WTC11 (cell line): Measurements from ENCODE around the gene EIF2B5. TPM values are rescaled to one million over a fixed set of nuclear protein-coding genes. Genes with fewer than 3 reads are reported as not detected.

Experiments
- ATAC-seq: fragments of 200-7000 bp; cut with Tn5 transposase; 2 replicates; pipeline ENCODE4 v1.10.0; 2021; ENCODE audit warnings: mild to moderate bottlenecking, moderate library complexity
- CTCF ChIA-PET: fragments of 300-600 bp; sonication (Branson Sonifier 250); formaldehyde crosslinking; loops from one replicate; lab custom pipeline; 2021; ENCODE audit warnings: antibody characterized with exemption; lab: Charles Lee
- POLR2A ChIA-PET: fragments of 350-600 bp; sonication (Branson Sonifier 250); formaldehyde crosslinking; loops from one replicate; lab custom pipeline; 2021; ENCODE audit warnings: antibody characterized with exemption; lab: Charles Lee
- DNase-seq: peaks from one replicate; pipeline ENCODE4 v3.0.0; 2021; ENCODE audit warnings: low spot score
- H3K27ac Mint-ChIP-seq: 2 replicates; pipeline ENCODE4 v1.8.0; 2021; ENCODE audit warnings: mixed read lengths
- H3K27me3 Mint-ChIP-seq: 2 replicates; pipeline ENCODE4 v1.8.0; 2021; ENCODE audit warnings: low read depth, mild to moderate bottlenecking, moderate library complexity, mixed read lengths
- H3K36me3 Mint-ChIP-seq: 2 replicates; pipeline ENCODE4 v1.8.0; 2021; ENCODE audit warnings: mixed read lengths
- H3K4me1 Mint-ChIP-seq: 2 replicates; pipeline ENCODE4 v1.8.0; 2022; ENCODE audit warnings: mixed read lengths
- H3K4me3 Mint-ChIP-seq: 2 replicates; pipeline ENCODE4 v1.8.0; 2021; ENCODE audit warnings: mild to moderate bottlenecking, moderate library complexity, mixed read lengths
- H3K9me3 Mint-ChIP-seq: 2 replicates; pipeline ENCODE4 v1.8.0; 2021; ENCODE audit warnings: mixed read lengths
- CBFB ChIP-seq: sonication (generic); formaldehyde crosslinking; IDR thresholded peaks from 2 replicates; pipeline ENCODE4 v1.8.1; 2022; ENCODE audit warnings: mild to moderate bottlenecking, low read depth, missing genetic modification reagents
- ESRRA ChIP-seq: sonication (generic); formaldehyde crosslinking; IDR thresholded peaks from 2 replicates; pipeline ENCODE4 v1.8.1; 2022; ENCODE audit warnings: mild to moderate bottlenecking, missing genetic modification reagents, borderline replicate concordance
- FOXK1 ChIP-seq: sonication (generic); formaldehyde crosslinking; IDR thresholded peaks from 2 replicates; pipeline ENCODE4 v1.8.0; 2022; ENCODE audit warnings: mild to moderate bottlenecking, moderate library complexity, missing genetic modification reagents
- IRF2 ChIP-seq: sonication (generic); formaldehyde crosslinking; IDR thresholded peaks from 2 replicates; pipeline ENCODE4 v1.8.0; 2022; ENCODE audit warnings: low read depth, missing genetic modification reagents, borderline replicate concordance
- NFATC4 ChIP-seq: fragments of 250-450 bp; sonication (Bioruptor Pico); IDR thresholded peaks from 2 replicates; pipeline ENCODE4 v1.9.0; 2021; ENCODE audit warnings: mild to moderate bottlenecking
- NR2C2 ChIP-seq: sonication (generic); formaldehyde crosslinking; IDR thresholded peaks from 2 replicates; pipeline ENCODE4 v1.8.0; 2022; ENCODE audit warnings: mild to moderate bottlenecking, missing genetic modification reagents
- RELA ChIP-seq: sonication (generic); formaldehyde crosslinking; IDR thresholded peaks from 2 replicates; pipeline ENCODE4 v1.8.1; 2022; ENCODE audit warnings: missing genetic modification reagents, mild to moderate bottlenecking, borderline replicate concordance
- RORB ChIP-seq: fragments of 250-450 bp; sonication (Bioruptor Pico); IDR thresholded peaks from 2 replicates; pipeline ENCODE4 v1.9.0; 2021; ENCODE audit warnings: mild to moderate bottlenecking
- SP1 ChIP-seq: sonication (generic); formaldehyde crosslinking; conservative IDR thresholded peaks from 2 replicates; pipeline ENCODE4 v1.8.1; 2022; ENCODE audit warnings: missing genetic modification reagents
- TEAD1 ChIP-seq: sonication (generic); formaldehyde crosslinking; IDR thresholded peaks from 2 replicates; pipeline ENCODE4 v1.8.0; 2022; ENCODE audit warnings: mild to moderate bottlenecking, missing genetic modification reagents
- TP53 ChIP-seq: sonication (generic); formaldehyde crosslinking; IDR thresholded peaks from 2 replicates; pipeline ENCODE4 v1.8.1; 2023; ENCODE audit warnings: mild to moderate bottlenecking, missing genetic modification reagents
- ZNF232 ChIP-seq: sonication (generic); formaldehyde crosslinking; IDR thresholded peaks from 2 replicates; pipeline ENCODE4 v1.8.0; 2022; ENCODE audit warnings: mild to moderate bottlenecking, missing genetic modification reagents
- total RNA-seq: library from RNA; stranded (reverse); gene quantifications from 3 replicates; pipeline ENCODE4 v1.2.3, GENCODE V29; 2021
- TF ChIP-seq, protein P1 (sequence below): sonication (generic); formaldehyde crosslinking; IDR thresholded peaks from 2 replicates; pipeline ENCODE4 v1.8.1; 2023; ENCODE audit warnings: mild to moderate bottlenecking, missing genetic modification reagents, borderline replicate concordance
- TF ChIP-seq, protein P2 (sequence below): fragments of 250-450 bp; sonication (Bioruptor Pico); IDR thresholded peaks from 2 replicates; pipeline ENCODE4 v2.1.2; 2022; ENCODE audit warnings: mild to moderate bottlenecking, moderate library complexity
- TF ChIP-seq, protein P3 (sequence below): sonication (generic); formaldehyde crosslinking; IDR thresholded peaks from 2 replicates; pipeline ENCODE4 v1.8.0; 2022; ENCODE audit warnings: mild to moderate bottlenecking, missing genetic modification reagents
- TF ChIP-seq, protein P4 (sequence below): sonication (generic); formaldehyde crosslinking; IDR thresholded peaks from 2 replicates; pipeline ENCODE4 v1.8.1; 2023; ENCODE audit warnings: mild to moderate bottlenecking, missing genetic modification reagents
- TF ChIP-seq, protein P5 (sequence below): fragments of 250-450 bp; sonication (Bioruptor Pico); IDR thresholded peaks from 2 replicates; pipeline ENCODE4 v1.9.0; 2021; ENCODE audit warnings: moderate library complexity, mild to moderate bottlenecking, inconsistent platforms, borderline replicate concordance

EIF2B5 gene
- total RNA-seq, 1 experiment from 2014 or later, result 42.3 TPM

DNA sequence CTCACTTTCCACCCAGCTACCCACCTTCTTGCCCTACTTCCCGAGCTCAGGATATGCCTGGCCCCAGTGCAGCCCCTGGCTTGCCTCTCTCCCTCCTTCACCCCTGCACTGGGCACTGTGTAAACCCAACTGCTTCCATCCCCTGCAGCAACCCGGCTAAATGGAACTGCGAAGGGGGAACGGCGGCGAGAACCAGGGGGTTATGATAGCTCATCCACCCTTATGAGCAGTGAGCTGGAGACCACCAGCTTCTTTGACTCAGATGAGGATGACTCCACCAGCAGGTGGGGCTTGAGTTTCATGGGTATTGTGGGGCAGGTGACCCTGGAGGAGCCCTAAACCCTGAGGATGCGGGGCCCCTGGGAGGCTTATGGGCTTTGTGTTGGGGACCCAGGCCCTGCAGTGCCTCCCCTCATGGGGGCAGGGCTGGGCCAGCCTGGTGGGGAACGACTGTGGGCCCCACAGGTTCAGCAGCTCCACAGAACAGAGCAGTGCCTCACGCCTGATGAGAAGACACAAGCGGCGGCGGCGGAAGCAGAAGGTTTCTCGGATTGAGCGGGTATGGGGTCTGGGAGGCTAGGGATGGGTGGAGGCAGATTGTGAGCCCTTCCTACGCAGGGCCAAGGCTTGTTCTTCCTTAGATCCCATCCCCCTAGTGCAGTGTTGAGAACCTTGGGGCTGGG is 29.6 kb downstream of the EIF2B5 start (continued):
- TF ChIP-seq, protein P1, sequence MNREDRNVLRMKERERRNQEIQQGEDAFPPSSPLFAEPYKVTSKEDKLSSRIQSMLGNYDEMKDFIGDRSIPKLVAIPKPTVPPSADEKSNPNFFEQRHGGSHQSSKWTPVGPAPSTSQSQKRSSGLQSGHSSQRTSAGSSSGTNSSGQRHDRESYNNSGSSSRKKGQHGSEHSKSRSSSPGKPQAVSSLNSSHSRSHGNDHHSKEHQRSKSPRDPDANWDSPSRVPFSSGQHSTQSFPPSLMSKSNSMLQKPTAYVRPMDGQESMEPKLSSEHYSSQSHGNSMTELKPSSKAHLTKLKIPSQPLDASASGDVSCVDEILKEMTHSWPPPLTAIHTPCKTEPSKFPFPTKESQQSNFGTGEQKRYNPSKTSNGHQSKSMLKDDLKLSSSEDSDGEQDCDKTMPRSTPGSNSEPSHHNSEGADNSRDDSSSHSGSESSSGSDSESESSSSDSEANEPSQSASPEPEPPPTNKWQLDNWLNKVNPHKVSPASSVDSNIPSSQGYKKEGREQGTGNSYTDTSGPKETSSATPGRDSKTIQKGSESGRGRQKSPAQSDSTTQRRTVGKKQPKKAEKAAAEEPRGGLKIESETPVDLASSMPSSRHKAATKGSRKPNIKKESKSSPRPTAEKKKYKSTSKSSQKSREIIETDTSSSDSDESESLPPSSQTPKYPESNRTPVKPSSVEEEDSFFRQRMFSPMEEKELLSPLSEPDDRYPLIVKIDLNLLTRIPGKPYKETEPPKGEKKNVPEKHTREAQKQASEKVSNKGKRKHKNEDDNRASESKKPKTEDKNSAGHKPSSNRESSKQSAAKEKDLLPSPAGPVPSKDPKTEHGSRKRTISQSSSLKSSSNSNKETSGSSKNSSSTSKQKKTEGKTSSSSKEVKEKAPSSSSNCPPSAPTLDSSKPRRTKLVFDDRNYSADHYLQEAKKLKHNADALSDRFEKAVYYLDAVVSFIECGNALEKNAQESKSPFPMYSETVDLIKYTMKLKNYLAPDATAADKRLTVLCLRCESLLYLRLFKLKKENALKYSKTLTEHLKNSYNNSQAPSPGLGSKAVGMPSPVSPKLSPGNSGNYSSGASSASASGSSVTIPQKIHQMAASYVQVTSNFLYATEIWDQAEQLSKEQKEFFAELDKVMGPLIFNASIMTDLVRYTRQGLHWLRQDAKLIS (CRISPR knock-in tag), result no peak
- TF ChIP-seq ESRRA (CRISPR knock-in tag), result no peak

DNA sequence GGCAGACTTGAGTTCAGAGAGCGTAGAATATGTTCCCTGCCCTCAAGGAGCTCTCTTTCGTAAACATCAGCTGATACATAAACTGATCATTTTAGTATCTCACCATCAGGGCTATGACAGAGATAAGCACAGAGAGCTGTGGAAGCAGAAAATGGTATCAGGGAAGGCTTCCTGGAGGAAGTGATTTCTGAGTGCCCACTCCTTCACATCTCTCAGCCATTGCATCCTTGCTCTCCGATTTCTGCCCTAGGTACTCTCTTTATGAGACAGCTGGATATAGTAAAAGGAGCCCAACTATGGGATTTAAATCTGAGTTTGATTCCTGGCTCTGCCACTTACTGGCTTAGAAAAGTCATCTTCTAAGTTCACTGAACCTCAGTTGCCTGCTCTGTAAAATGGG is 30.4 kb downstream of the EIF2B5 start:
- TF ChIP-seq RORB (no peak), NR2C2 (no peak), RELA (no peak), TEAD1 (CRISPR knock-in tag) (no peak), TP53 (CRISPR knock-in tag) (no peak), CBFB (CRISPR knock-in tag) (no peak), NFATC4 (CRISPR knock-in tag) (no peak), ZNF232 (CRISPR knock-in tag) (no peak), SP1 (CRISPR knock-in tag) (no peak), FOXK1 (CRISPR knock-in tag) (no peak), IRF2 (CRISPR knock-in tag) (no peak)
- TF ChIP-seq, protein P2, sequence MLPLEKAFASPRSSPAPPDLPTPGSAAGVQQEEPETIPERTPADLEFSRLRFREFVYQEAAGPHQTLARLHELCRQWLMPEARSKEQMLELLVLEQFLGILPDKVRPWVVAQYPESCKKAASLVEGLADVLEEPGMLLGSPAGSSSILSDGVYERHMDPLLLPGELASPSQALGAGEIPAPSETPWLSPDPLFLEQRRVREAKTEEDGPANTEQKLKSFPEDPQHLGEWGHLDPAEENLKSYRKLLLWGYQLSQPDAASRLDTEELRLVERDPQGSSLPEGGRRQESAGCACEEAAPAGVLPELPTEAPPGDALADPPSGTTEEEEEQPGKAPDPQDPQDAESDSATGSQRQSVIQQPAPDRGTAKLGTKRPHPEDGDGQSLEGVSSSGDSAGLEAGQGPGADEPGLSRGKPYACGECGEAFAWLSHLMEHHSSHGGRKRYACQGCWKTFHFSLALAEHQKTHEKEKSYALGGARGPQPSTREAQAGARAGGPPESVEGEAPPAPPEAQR (CRISPR knock-in tag), result no peak
- TF ChIP-seq, protein P3, sequence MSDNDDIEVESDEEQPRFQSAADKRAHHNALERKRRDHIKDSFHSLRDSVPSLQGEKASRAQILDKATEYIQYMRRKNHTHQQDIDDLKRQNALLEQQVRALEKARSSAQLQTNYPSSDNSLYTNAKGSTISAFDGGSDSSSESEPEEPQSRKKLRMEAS (CRISPR knock-in tag), result no peak
- TF ChIP-seq, protein P4, sequence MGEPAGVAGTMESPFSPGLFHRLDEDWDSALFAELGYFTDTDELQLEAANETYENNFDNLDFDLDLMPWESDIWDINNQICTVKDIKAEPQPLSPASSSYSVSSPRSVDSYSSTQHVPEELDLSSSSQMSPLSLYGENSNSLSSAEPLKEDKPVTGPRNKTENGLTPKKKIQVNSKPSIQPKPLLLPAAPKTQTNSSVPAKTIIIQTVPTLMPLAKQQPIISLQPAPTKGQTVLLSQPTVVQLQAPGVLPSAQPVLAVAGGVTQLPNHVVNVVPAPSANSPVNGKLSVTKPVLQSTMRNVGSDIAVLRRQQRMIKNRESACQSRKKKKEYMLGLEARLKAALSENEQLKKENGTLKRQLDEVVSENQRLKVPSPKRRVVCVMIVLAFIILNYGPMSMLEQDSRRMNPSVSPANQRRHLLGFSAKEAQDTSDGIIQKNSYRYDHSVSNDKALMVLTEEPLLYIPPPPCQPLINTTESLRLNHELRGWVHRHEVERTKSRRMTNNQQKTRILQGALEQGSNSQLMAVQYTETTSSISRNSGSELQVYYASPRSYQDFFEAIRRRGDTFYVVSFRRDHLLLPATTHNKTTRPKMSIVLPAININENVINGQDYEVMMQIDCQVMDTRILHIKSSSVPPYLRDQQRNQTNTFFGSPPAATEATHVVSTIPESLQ, result no peak
- TF ChIP-seq, protein P5, sequence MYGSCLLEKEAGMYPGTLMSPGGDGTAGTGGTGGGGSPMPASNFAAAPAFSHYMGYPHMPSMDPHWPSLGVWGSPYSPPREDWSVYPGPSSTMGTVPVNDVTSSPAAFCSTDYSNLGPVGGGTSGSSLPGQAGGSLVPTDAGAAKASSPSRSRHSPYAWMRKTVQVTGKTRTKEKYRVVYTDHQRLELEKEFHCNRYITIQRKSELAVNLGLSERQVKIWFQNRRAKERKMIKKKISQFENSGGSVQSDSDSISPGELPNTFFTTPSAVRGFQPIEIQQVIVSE (CRISPR knock-in tag), result no peak
- no peaks in the 10 kb centered on the region for H3K9me3 Mint-ChIP-seq
- ATAC-seq, result no peak
- ChIA-PET CTCF (interaction anchor here (0.6 kb wide), 1 partner anchor 194 kb away, joined by 4 read pairs; no protein-coding TSS in a partner anchor), POLR2A (interaction anchor here (0.9 kb wide), 1 partner anchor 9 kb away, joined by 3 read pairs; no protein-coding TSS in a partner anchor)
- DNase-seq, result no peak
- H3K27me3 Mint-ChIP-seq, result no peaks in the 10 kb centered on the region
- H3K4me1 Mint-ChIP-seq, result 0 out of 2 replicates have a peak, but pooled peaks cover 3% of the 10 kb centered on the region
- no peak overlapping the region for H3K27ac Mint-ChIP-seq
- peaks cover 40% of the 10 kb centered on the region for H3K36me3 Mint-ChIP-seq
- no peak overlapping the region for H3K4me3 Mint-ChIP-seq
